ENCODE results near the gene ZNF776.

ZNF776 gene

DNA sequence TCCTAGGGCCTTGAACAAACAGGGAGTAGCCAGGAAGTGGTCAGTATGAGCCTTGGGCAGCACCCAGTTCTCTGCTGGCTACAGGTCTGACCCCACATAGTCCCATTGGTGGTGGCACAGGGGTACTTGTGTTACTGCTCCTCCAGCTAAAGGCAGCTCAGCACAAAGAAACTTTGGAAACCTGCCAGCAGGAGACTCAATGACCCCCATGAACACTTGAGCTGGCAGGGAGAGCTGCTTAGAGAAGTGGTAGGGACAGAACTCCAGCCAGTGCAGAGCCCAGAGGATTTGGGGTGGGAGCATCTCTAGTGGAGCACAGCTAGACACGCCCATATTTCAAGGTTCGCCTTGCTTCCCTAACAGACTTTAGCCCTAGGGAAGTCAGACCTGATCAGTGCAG is 12.5 kb downstream of the ZNF776 start:
- no peak for TF ChIP-seq GATA2 (IDR thresholded peaks at IDR 0.05; ENCODE audit: low read depth, low read length)
- no peak for TF ChIP-seq GATA3 (IDR thresholded peaks at IDR 0.05; ENCODE audit: low read depth, low read length)

DNA sequence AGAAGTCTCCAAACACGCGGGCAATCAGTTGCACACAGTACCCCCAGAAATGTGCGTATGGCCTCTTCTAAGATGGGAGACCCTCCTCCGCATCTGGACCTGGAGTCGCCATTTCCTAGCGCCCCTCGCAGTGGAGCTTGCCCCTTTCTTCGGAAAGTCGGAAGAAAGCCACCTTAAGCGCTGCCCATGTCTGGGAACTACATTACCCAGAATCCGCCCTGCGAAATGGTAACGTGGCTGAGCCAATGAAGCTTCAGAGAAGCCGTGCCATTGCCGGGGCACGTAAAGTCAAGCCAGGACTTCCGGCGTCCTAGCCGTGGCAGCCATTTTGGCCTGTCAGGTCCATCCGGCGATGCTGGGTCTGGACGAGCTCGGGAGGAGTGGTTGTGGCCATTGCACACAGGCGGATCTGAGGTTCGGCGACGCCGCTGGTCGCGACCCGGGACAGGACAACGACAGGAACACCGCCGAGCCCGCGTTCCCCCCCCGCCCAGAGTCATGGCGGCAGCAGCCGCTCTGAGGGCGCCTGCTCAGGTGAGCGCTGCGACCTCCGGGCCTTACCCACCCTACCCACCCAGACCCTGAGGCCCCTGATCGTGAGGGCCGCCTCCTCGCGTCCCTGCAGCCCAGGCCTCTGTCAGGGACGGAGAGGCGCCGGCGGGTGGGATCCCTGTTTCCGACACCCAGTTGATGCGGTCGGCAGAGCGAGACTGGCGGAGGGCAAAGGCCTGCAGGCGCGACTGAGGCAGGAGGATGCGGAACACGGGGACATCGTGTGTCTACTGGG is 22.9 kb downstream of the ZNF776 start, which contains the start of gene ZNF586:
TSS of gene ZNF586 (plus strand) at position 332 of the 787 bp plus-strand sequence. CDS start at position 499, 167 bp downstream.
- TF ChIP-seq GATA2 (IDR thresholded peaks at IDR 0.05; ENCODE audit: low read depth, low read length) (no peak), GATA3 (IDR thresholded peaks at IDR 0.05; ENCODE audit: low read depth, low read length) (no peak)

DNA sequence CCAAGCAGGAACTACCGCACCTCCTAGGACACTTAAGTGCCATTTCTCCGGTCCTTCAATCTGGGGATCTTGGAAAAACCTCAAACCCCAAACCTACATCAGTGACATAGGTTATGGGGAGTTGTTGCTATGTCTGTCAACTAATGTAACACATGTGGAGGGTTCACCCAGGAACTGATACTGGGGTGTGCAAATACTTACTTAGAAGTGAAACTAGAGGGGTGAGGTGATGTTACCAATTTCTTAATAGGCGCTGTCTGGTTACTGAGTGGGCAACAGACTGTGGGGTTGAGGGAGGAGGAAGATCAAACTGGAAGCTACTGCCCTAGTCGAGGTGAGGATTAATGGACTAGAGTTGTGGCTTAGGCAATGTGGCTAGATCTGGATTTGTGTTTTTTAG is 24.8 kb downstream of the ZNF776 start:
- no peak for TF ChIP-seq GATA3 (IDR thresholded peaks at IDR 0.05; ENCODE audit: low read depth, low read length)
- TF ChIP-seq GATA2 (IDR thresholded peaks at IDR 0.05; ENCODE audit: low read depth, low read length), result no peak

DNA sequence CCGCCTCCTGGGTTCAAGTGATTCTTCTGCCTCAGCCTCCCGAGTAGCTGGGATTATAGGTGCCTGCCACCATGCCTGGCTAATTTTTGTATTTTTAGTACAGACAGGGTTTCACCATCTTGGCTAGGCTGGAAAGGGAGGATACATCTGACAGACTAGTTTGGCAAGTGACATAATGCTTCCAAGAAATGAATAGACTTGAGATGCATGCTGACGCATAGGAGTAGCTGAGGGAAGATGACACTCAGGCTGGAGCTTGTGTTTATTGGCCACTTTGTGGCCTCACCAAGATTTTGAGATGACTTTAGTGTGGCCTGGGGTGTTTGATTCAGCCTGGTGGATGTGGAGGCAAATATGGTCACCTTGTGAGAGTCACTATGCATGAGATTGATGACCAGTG is 26.9 kb downstream of the ZNF776 start:
- TF ChIP-seq GATA2 (IDR thresholded peaks at IDR 0.05; ENCODE audit: low read depth, low read length) (no peak), GATA3 (IDR thresholded peaks at IDR 0.05; ENCODE audit: low read depth, low read length) (no peak)

DNA sequence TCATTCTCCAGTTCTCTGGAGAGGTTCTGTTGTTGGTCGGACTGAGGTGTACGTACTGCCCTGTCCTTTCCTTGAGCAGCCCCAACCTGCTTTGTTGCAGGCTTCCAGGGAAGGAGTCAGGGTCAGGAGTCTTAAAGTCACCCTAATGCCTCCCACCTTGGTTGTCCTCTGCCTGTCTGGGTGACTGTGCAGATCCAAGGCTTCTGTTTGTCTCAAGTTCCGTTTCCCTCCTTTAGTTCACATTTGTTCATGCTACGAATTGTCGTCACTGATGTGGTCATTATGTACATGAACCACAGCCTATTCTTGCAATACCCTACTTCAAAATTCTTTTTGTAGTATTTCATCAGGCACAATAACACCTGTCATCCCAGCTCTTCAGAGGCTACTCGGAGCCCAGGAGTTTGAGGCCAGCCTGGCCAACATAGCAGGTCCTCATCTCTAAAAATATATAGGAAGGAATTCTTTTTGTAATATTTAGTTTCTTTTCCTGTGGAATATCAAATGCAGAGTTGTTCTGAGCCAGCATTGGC is 30.2 kb downstream of the ZNF776 start:
- no peak for TF ChIP-seq GATA3 (IDR thresholded peaks at IDR 0.05; ENCODE audit: low read depth, low read length)
- TF ChIP-seq GATA2 (IDR thresholded peaks at IDR 0.05; ENCODE audit: low read depth, low read length), result no peak

DNA sequence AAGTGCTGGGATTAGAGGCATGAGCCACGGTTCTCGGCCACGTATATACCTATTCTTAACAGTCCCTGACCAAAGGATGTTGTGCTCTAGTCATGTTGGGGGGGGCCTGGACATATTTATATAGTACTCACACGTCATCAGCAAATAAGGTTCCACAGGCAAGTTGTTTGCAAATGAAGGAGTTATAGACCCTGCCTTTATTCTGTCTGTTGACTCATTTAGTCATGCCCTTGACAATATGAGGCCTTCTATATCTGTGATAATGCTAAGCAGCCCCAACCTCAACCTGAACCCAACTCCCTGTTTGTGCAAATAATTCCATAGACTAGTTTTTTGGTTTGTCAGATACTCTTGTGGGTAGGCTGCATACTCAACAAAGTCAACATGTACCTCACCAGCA is 31.7 kb downstream of the ZNF776 start:
- TF ChIP-seq GATA2 (IDR thresholded peaks at IDR 0.05; ENCODE audit: low read depth, low read length) (no peak), GATA3 (IDR thresholded peaks at IDR 0.05; ENCODE audit: low read depth, low read length) (no peak)

DNA sequence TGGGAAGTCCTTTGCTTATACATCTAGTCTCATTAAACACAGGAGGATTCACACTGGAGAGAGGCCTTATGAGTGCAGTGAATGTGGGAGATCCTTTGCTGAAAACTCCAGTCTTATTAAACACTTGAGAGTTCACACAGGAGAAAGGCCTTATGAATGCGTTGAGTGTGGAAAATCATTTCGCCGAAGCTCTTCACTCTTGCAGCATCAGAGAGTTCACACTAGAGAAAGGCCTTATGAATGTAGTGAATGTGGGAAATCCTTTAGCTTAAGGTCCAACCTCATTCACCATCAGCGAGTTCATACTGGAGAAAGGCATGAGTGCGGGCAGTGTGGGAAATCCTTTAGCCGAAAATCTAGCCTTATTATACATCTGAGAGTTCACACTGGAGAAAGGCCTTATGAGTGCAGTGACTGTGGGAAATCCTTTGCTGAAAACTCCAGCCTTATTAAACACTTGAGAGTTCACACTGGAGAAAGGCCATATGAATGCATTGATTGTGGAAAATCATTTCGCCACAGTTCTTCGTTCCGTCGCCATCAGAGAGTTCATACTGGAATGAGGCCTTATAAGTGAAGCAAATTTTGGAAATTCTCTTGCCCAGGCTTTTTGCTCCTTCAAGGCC is 32.7 kb downstream of the ZNF776 start:
- TF ChIP-seq GATA3 (IDR thresholded peaks at IDR 0.05; ENCODE audit: low read depth, low read length) (no peak), GATA2 (IDR thresholded peaks at IDR 0.05; ENCODE audit: low read depth, low read length) (no peak)

DNA sequence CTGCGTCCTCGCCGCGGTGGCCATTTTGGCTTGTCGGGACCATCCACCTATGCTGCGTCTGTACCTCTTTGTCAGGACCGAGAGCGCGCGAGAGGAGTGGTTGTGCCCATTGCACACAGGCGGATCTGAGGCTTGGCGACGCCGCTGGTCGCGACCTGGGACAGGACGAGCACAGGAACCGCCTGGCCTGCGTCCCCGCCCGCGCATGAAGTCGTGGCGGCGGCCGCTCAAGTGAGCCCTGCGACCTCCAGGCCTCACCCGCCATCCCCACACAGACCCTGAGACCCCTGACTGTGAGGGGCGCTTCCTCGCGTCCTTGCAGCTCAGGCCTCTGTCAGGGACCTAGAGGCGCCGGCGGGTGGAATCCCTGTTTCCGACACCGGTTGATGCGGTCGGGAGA is 39.7 kb downstream of the ZNF776 start:
- TF ChIP-seq GATA3 (IDR thresholded peaks at IDR 0.05; ENCODE audit: low read depth, low read length) (no peak), GATA2 (IDR thresholded peaks at IDR 0.05; ENCODE audit: low read depth, low read length) (no peak)

DNA sequence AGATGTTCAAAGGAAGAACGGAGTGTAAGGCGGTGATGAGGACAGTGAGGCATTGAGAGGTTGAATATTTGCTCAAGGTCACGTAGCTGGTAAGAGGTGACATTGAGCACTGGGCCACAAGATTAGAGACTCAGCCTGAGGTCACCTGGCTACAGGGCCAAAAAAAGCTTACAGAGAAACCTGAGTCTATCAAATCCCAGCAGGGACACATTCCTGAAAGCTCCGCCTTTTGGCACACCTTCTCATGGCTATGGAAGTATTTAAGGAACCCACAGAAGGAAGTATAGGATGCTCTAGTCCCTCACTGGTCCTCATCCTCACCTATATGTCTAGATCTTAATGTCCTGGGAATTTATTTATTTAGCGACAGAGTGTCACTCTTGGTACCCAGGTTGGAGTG is 40.3 kb downstream of the ZNF776 start:
- TF ChIP-seq GATA3 (IDR thresholded peaks at IDR 0.05; ENCODE audit: low read depth, low read length) (no peak), GATA2 (IDR thresholded peaks at IDR 0.05; ENCODE audit: low read depth, low read length) (no peak)

DNA sequence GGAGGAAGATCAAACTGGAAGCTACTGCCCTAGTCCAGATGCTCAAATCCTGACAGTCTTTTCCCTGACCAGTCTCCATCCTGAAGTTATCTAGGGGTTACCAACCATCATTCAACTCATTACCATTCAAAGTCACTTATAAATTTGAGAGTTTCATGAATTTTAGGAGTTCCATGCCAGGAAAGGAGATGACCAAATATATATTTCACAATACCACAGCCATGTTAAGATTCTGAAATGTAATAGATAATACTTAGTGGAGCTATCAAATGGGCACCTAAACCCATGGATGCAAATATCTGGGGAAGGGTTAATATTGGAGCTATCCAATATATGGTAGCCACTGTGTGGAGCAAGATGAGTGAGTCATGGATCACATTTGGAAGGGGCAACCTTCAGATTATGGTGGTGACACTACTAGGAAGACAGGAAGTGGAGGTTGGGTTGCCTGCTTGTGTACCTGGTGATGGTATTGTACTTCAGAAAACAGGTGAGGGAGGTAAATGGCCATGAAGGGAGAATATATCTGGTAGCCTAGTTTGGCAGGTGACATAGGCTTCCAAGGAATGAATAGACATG is 41.6 kb downstream of the ZNF776 start:
- TF ChIP-seq GATA2 (IDR thresholded peaks at IDR 0.05; ENCODE audit: low read depth, low read length) (no peak), GATA3 (IDR thresholded peaks at IDR 0.05; ENCODE audit: low read depth, low read length) (no peak)

DNA sequence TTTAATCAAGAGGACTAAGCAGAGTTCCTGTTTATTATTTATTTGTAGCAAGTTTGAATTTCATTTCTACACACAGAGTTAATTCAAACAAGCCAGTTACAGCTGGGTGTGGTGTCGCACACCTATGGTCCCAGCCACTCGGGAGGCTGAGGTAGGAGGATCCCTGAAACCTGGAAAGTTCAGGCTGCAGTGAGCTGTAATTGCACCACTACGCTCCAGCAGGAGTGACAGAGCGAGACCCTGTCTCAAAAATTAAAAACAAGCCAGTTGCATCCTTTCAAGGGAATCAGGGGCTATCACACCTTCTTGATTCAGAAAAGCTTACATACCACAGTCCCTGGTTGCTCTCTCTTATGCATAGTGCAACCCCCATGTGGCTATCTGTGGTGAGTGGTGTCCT is 42.7 kb downstream of the ZNF776 start:
- TF ChIP-seq GATA2 (IDR thresholded peaks at IDR 0.05; ENCODE audit: low read depth, low read length) (no peak), GATA3 (IDR thresholded peaks at IDR 0.05; ENCODE audit: low read depth, low read length) (no peak)

DNA sequence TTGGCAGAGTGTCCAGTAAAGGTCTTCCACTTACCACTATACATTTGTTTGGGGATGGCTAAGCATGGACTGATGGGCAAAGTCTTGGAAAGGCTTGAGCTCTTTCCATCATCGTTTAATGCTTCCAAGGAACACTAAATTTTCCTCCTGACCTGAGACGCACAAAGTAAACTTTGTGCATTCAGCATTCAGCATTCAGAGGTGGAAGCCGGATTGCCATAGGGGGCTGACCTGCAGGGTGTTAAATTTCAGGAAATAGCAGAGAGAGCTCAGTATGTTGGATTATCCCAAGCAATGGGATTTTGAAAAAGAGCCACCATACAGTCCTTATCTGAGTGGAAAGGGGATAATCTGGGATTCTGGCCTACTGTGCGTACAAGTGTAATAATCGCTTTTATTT is 54.1 kb downstream of the ZNF776 start:
- TF ChIP-seq GATA2 (IDR thresholded peaks at IDR 0.05; ENCODE audit: low read depth, low read length) (no peak), GATA3 (IDR thresholded peaks at IDR 0.05; ENCODE audit: low read depth, low read length) (no peak)

DNA sequence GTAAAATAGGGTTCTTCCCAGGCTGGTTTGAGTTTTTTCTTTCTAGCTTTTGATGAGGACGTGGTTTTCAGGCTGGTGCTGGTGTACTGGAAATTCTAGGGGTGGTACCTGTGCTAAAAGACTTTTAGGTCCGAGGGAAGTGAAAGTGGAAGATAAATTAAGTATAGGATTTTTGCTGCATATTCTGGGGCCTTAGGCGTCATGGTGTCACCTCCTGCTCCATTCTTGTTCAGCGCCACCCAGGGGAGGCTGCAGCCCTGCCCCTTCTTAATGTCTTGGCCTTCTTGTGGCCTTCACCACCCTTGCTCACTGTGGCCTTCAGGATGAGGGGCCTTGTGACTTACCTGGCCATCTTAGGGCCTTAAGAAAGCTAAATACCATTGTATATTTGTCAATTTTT is 55.7 kb downstream of the ZNF776 start:
- TF ChIP-seq GATA3 (IDR thresholded peaks at IDR 0.05; ENCODE audit: low read depth, low read length), result no peak
- no peak for TF ChIP-seq GATA2 (IDR thresholded peaks at IDR 0.05; ENCODE audit: low read depth, low read length)

DNA sequence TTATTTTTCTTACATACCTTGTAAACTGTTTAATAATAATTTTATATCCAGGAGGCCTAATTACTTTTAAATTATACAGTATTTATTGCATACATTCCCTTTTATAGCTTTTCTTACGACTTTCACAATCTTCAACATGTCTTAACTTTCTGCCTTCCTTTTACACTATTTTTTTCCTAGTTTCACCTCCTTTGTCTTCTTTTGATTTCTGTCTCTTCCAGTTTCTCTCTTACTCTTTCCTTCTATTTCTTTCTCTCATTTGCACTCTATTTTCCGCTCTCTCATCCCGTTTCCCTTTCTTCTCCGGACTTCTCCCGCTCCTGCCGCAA is 56.6 kb downstream of the ZNF776 start:
- no peak for TF ChIP-seq GATA2 (IDR thresholded peaks at IDR 0.05; ENCODE audit: low read depth, low read length)
- no peak for TF ChIP-seq GATA3 (IDR thresholded peaks at IDR 0.05; ENCODE audit: low read depth, low read length)

All from SH-SY5Y (cell line).